ENCODE measurements around the gene MMP13. TPM values are rescaled to one million over a fixed set of nuclear protein-coding genes. Genes with fewer than 3 reads are reported as not detected.
"Not testable (repeated sequence)": the region's sequence is repeated elsewhere in the genome, so short reads cannot be mapped to it uniquely, and the experiment has no call there.

Gene MMP13
- total RNA-seq, 1 experiment from 2014 or later, result not detected

DNA sequence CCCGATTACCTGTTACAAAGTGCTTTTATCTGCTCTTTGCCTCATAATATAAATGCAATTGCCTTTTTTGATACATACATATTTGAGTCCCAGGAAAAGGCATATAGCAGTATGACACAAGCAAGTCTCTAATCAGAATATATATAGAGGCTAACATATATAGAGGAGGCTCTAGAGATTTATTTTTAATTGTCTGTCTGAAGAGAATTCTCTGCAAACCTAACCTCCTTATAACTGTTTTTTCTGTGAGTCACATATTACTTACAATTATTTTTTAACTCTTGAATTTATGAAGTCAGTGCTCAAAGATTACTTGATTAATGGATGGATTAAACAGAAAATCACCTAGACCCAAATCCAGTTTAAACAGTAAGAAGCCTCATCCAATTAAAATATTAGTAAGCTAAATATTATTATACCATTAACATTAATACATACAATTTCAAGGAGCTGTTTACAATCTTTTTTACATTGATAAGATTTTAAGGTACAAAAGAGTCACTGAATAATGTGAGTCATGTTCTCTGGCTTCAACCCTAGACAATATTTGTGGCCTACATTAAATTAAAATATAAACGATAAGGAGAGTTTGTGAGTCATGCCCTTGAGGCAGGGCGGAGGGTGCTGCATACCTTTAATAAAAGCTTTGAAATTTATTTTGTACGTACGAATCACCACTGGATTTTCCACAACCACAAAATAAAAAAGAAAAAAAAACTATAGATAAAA lies 19.2 kb upstream of the MMP13 start:
- Histone ChIP-seq H3K79me2 (ENCODE audit: insufficient read depth, low read length) (no peaks in the 10 kb centered on the region), H2AK5ac (ENCODE audit: insufficient read length, low read length) (no peak overlapping the region), H4K91ac (ENCODE audit: insufficient read length, low read depth, low read length) (no peak overlapping the region), H4K8ac (replicated peaks; ENCODE audit: insufficient read length, low read depth, low read length) (no peak overlapping the region), H2AFZ (ENCODE audit: low read length) (no peak overlapping the region), H2BK120ac (ENCODE audit: low read depth, low read length, poor library complexity, severe bottlenecking) (no peak overlapping the region), H2BK20ac (ENCODE audit: low read depth, low read length, poor library complexity, severe bottlenecking) (no peak overlapping the region), H3K56ac (ENCODE audit: insufficient read length, low read depth, low read length) (no peak overlapping the region), H3K27me3 (ENCODE audit: insufficient read depth, low read length) (no peaks in the 10 kb centered on the region), H3K4me1 (ENCODE audit: insufficient read depth, low read length) (no peaks in the 10 kb centered on the region; the same call in 1 of the 2 replicates), H3K4me2 (ENCODE audit: insufficient read depth, insufficient read length, low read length) (no peak overlapping the region), H2BK5ac (ENCODE audit: insufficient read length, low read length) (no peak overlapping the region), H2BK12ac (ENCODE audit: insufficient read length, low read depth, low read length) (no peak overlapping the region), H3K14ac (ENCODE audit: insufficient read depth, low read length) (no peak overlapping the region), H3K4ac (ENCODE audit: low read depth, low read length) (no peak overlapping the region), H2BK15ac (ENCODE audit: low read depth, low read length) (no peak overlapping the region), H3K18ac (ENCODE audit: insufficient read length, low read depth, low read length) (no peak overlapping the region), H3K79me1 (ENCODE audit: insufficient read depth, low read depth, low read length, poor library complexity, severe bottlenecking) (no peaks in the 10 kb centered on the region), H3K23ac (ENCODE audit: insufficient read length, low read depth, low read length) (no peak overlapping the region), H3K23me2 (ENCODE audit: insufficient read length, low read depth, low read length, poor library complexity, severe bottlenecking) (no peaks in the 10 kb centered on the region), H3K27ac (ENCODE audit: insufficient read length, low read depth, low read length) (no peak overlapping the region), H3K9me3 (ENCODE audit: control insufficient read depth, low read depth, low read length) (no peaks in the 10 kb centered on the region), H4K5ac (ENCODE audit: insufficient read length, low read depth, low read length) (no peak overlapping the region), H4K20me1 (ENCODE audit: control insufficient read depth, insufficient read depth, insufficient read length) (no peaks in the 10 kb centered on the region), H3K9ac (ENCODE audit: extremely low read depth, insufficient read length, low read length) (no peak overlapping the region), H3T11ph (ENCODE audit: low read length) (no peak overlapping the region)
- TF ChIP-seq, protein P1, sequence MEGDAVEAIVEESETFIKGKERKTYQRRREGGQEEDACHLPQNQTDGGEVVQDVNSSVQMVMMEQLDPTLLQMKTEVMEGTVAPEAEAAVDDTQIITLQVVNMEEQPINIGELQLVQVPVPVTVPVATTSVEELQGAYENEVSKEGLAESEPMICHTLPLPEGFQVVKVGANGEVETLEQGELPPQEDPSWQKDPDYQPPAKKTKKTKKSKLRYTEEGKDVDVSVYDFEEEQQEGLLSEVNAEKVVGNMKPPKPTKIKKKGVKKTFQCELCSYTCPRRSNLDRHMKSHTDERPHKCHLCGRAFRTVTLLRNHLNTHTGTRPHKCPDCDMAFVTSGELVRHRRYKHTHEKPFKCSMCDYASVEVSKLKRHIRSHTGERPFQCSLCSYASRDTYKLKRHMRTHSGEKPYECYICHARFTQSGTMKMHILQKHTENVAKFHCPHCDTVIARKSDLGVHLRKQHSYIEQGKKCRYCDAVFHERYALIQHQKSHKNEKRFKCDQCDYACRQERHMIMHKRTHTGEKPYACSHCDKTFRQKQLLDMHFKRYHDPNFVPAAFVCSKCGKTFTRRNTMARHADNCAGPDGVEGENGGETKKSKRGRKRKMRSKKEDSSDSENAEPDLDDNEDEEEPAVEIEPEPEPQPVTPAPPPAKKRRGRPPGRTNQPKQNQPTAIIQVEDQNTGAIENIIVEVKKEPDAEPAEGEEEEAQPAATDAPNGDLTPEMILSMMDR (conservative IDR thresholded peaks at IDR 0.05), result no peak
- peaks cover 7 to 12% of the 10 kb centered on the region in 2 experiments for H3K4me1 Mint-ChIP-seq
- WGBS (ENCODE audit: extremely low coverage, insufficient read length, low lambda C conversion rate), result no CpG with 5 or more reads among the region's 5 CpGs
- H3K27me3 Mint-ChIP-seq (ENCODE audit: low read depth), result no peaks in the 10 kb centered on the region
- H3K9me3 Mint-ChIP-seq, result no peaks in the 10 kb centered on the region
- no peak overlapping the region for H3K4me3 Mint-ChIP-seq
- DNase-seq, result no peak
- H3K27ac Mint-ChIP-seq, result no peak overlapping the region
- 0 out of 7 replicates have a peak, but pooled peaks cover 0 to under 1% (median 0%) of the 10 kb centered on the region in 3 experiments for H3K36me3 Mint-ChIP-seq (ENCODE audit: insufficient read depth in 1 of 3, low read depth in 3 of 3)

DNA sequence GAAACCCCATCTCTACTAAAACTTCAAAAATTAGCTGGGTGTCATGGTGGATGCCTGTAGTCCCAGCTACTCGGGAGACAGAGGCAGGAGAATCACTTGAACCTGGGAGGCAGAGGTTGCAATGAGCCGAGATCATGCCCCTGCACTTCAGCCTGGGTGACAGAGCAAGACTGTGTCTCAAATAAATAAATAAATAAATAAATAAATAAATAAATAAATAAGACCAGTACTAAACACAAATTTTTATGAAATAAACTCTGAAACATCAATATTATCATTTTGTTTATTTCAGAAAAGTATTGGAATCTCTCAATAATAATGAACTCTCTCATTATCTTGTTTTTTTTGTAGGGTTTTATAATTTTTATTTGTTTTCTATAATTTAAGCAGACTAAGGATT lies 18.2 kb upstream of the MMP13 start:
- H3K9ac ChIP-seq (ENCODE audit: extremely low read depth, insufficient read length, low read length); H2BK120ac ChIP-seq (ENCODE audit: low read depth, low read length, poor library complexity, severe bottlenecking); H2BK20ac ChIP-seq (ENCODE audit: low read depth, low read length, poor library complexity, severe bottlenecking); H3K56ac ChIP-seq (ENCODE audit: insufficient read length, low read depth, low read length); H3K4ac ChIP-seq (ENCODE audit: low read depth, low read length); H3K4me2 ChIP-seq (ENCODE audit: insufficient read depth, insufficient read length, low read length); H4K20me1 ChIP-seq (ENCODE audit: control insufficient read depth, insufficient read depth, insufficient read length); H4K5ac ChIP-seq (ENCODE audit: insufficient read length, low read depth, low read length); H3K27ac ChIP-seq (ENCODE audit: insufficient read length, low read depth, low read length); H3K23ac ChIP-seq (ENCODE audit: insufficient read length, low read depth, low read length); H3K27me3 Mint-ChIP-seq (ENCODE audit: low read depth); H2AK5ac ChIP-seq (ENCODE audit: insufficient read length, low read length); H4K91ac ChIP-seq (ENCODE audit: insufficient read length, low read depth, low read length); H3K4me3 Mint-ChIP-seq; H3K79me1 ChIP-seq (ENCODE audit: insufficient read depth, low read depth, low read length, poor library complexity, severe bottlenecking); H3K9me3 ChIP-seq (ENCODE audit: control insufficient read depth, low read depth, low read length); H3K27me3 ChIP-seq (ENCODE audit: insufficient read depth, low read length); H3T11ph ChIP-seq (ENCODE audit: low read length); H3K36me3 Mint-ChIP-seq (ENCODE audit: insufficient read depth in 1 of 3, low read depth in 3 of 3); H3K14ac ChIP-seq (ENCODE audit: insufficient read depth, low read length); H2BK12ac ChIP-seq (ENCODE audit: insufficient read length, low read depth, low read length); H3K27ac Mint-ChIP-seq; H3K18ac ChIP-seq (ENCODE audit: insufficient read length, low read depth, low read length); H3K4me1 ChIP-seq (ENCODE audit: insufficient read depth, low read length); H3K79me2 ChIP-seq (ENCODE audit: insufficient read depth, low read length); H2BK15ac ChIP-seq (ENCODE audit: low read depth, low read length); DNase-seq; H3K9me3 Mint-ChIP-seq; H4K8ac ChIP-seq (replicated peaks; ENCODE audit: insufficient read length, low read depth, low read length); H3K23me2 ChIP-seq (ENCODE audit: insufficient read length, low read depth, low read length, poor library complexity, severe bottlenecking); H2BK5ac ChIP-seq (ENCODE audit: insufficient read length, low read length); H2AFZ ChIP-seq (ENCODE audit: low read length): not testable (repeated sequence)
- peaks cover 7 to 12% of the 10 kb centered on the region in 2 experiments for H3K4me1 Mint-ChIP-seq
- no CpG with 5 or more reads among the region's 2 CpGs for WGBS (ENCODE audit: extremely low coverage, insufficient read length, low lambda C conversion rate)

Measured in H9 (cell line).